A172 (cell line): ENCODE data around the gene GFOD2. TPM values are rescaled to one million over a fixed set of nuclear protein-coding genes. Genes with fewer than 3 reads are reported as not detected.

ENCODE experiments used
- DNase-seq: peaks from one replicate; pipeline ENCODE4 v3.0.0-alpha.2; 2015; ENCODE audit warnings: low spot score
- total RNA-seq: library from RNA; depleted of rRNA; stranded (reverse); fragments of >200 nt; shearing (Covaris generic); gene quantifications from 2 replicates; pipeline ENCODE4 v1.2.3, GENCODE V29; 2014

Gene GFOD2
- total RNA-seq, 1 experiment from 2014 or later: 21.9 TPM

DNA sequence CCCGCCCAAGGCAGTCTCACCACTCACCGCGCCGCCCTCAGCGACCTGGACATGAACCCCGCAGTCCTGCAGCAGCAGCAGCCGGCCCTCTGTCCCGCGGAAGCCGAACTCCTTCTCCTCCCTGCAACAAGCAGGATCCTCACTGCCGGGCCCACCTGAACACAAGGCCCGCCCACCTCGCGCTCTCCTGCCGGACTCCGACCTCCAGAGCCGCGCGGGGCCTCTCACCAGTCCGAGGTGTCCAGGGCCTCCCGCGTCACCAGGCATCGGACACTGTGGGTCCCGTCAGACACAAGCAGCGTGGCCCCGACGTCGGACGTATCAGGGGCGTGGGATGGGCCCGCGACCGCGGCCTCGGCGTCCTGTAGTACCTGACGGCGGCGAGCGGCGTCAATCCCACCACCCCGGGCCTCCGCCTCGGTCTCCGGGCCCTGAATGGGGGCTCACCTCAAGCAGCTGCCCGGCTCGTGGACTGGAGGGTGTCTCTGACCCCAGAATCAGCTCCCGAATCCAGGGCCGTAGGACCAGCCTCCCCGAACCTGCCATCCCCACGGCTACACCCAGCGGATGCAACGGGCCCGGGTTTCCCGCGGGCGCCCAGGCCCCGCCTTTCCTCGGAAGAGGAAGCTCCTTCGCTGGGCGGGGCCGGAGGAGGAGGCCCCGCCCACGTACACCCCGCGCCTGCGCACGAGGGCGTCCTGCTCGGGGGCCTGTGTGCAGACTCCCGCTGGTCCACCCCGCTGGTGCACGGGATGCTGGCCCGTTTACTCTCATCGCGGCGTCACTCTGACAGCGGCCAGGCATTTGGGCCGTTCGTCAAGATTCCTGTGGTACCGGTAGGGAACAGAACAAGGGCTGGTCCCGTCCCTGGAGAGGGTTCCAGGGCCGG is 59.2 kb downstream of the GFOD2 start, which contains the start of gene ACD:
TSS of gene ACD (minus strand) at position 586 of the 889 bp plus-strand sequence. CDS start at position 546, 40 bp downstream.
- DNase-seq: peak; percentile 87

DNA sequence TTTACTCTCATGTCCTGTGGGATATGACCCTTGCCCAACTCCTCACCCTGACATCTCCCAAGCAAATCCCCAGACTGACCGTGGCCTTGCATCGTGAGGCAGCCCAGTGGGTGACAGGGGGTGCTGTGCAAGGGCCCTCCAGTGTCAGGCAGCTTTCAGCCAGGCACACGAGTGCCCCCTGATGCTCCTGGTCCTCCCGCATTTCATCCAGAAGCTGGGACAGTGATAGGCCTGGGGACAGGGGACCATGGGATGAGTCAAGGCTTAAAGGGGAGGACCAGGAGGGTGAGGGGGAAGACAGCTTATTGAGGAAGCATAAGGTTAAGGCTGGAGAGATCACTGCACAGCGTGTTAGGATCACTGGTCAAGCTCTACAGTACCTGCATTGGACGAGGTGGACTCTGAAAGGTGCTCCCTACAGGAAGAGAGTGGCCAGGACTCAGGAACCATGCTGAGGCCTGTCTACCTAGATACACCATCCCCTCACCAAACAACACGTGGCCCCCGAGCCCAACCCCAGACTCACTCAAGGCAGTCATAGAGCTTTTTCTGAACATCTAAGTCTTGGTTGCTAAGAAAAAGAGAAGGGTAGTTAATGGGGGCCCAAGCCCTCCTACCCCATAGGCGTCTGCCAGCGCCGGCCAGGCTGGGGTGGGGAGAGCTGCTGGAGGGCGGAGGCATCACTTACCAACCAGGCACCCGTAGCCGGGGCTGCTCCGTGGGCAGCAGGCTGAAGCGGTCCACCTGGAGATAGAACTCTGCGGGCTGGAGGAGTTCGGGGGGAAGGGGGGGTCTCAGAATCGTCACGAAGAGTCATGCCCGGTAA is 60.1 kb downstream of the GFOD2 start:
- DNase-seq: no peak

DNA sequence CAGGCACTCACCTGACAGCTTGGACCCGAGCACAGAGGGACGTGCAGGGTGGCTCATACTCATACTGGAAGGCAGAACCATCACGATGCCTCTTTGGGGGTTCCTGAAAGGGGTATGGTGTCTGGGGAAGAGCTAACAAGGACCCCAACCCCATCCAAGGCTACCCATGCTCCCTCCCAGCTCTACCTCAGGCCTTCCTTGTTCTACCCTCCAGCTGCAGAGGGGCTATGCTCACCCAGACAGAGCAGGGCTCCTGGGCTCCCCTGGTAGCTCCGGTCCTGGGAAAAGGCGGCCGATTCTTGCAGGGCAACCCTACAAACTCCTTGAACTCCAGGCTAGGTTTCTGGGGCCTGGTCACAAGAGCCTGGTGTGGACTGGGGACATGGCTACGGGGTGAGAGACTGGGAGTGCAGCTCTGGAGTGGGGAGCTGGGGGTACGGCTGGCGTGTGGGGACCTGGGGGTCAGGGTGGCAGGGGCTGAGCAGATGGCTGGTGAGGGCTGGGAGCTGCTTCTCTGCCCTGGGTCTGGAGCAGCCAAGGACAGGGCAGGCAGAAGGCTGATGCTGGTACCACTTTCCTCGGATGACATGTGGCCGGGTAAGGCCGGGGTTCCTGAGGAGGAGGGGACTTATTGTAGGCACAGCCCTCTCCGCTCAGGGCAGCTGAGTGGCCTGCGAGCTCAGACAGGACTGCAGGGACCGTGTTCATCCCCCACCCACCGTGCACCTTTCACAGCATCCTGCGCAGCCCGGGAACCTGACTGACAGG is 61.2 kb downstream of the GFOD2 start:
- DNase-seq: no peak

DNA sequence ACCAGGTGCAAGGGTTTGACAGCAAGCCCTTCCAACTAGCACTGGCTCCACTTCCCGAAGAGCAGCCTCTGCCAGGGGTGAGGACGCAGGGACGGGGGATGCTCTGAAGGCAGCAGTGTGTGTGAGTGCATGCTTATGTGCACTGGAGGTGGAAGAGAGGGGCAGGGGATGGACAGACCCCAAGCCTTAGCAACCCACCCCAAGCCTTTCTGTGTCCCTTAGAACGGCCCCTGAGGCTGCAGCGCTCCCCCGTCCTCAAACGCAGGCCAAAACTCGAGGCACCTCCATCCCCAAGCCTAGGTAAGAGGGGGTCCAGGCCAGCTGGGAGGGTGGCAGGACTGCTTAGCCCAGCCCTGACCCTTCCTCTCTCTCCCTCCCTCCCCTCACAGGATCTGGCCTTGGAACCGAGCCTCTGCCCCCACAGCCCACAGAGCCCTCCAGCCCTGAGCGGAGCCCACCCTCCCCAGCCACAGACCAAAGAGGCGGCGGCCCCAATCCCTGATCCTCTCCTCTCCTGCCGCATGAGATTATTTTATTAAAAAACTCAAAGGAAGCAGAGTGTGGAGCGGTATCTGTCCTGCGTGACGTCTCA is 62.0 kb downstream of the GFOD2 start:
- DNase-seq: no peak

DNA sequence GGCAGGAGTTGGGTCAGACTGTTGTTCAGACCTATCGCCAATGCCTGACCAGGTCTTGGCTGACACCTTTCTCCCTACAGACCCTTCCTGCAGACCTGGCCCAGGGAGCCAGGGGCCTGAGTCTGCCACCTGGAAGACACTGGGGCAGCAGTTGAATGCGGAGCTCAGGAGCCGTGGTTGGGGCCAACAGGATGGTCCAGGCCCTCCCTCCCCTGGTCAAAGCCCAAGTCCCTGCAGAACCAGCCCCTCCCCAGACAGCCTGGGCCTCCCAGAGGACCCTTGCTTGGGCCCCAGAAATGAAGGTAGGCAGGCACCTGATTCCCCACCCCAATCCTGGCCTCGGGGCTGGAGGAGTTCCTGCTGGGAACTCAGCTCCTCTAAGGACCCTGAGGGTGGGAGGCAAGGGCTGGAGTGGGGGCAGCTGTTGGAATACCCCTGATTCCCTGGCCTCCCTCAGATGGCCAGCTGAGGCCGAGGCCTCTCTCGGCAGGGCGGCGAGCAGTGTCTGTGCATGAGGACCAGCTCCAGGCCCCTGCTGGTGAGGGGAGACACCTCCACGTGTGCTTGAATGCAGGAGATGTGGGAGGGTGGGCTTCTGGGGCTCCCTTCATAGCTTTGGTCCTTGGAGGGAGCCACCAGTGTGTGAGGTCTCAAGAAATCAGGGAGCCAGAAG is 62.6 kb downstream of the GFOD2 start:
- no peak for DNase-seq

DNA sequence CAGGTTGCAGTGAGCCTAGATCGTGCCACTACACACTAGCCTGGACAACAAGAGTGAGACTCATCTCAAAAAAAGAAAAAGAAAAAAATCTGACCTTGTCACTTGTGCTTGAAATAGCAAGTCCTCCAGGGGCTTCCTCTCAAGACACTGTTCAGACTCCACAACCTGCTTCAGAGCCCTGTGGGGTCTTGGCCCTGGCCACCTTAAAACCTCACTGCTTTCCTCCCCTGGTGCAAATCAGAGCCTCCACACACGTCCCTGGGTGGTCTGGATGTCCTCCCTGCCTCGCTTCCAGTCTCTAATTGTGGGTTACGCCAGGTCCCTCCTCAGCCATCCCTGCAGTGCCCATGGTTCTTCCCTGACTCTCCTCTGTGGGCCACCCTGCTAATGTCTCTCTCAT is 63.8 kb downstream of the GFOD2 start:
- DNase-seq: no peak

DNA sequence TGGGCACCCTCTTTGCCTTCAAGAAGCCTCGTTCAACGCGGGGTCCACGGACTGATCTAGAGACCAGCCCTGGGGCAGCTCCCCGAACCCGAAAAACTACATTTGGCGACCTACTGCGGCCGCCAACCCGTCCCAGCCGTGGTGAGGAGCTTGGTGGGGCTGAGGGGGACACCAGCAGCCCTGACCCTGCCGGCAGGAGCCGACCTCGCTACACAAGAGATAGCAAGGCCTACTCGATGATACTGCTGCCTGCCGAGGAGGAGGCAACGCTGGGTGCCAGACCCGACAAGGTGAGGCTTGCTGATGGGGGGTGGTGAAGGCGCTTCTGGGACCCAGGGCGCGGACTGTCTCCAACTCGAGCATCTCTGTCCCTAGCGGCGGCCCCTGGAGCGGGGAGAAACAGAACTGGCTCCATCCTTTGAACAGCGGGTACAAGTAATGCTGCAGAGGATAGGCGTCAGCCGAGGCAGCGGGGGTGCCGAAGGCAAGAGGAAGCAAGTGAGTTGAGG is 64.7 kb downstream of the GFOD2 start:
- DNase-seq: no peak

DNA sequence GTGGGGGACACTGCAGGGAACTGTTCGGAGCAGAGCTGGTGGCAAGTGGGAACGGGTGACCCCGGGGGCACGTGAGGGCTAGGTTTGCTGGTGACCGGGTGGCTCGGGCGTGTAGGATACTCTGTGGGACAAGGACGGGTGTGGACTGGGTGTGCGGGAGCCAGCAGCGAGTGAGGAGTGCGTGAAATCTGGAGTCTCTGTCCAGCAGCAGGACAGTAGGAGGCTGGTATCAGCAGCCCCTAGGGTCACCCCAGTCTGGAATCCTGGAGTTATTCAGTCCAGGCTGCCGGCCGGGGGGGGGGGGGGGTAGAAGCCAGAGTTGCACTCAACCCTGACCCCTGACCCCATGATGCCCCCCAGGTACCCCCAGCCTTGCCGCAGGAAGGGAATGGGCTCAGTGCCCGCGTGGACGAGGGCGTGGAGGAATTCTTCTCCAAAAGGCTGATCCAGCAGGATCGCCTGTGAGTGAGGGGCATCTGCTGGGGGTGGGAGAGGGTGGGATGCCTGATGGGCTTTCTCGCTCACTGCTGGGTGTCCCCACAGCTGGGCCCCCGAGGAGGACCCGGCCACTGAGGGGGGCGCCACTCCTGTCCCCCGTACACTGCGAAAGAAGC is 65.2 kb downstream of the GFOD2 start:
- no peak for DNase-seq

DNA sequence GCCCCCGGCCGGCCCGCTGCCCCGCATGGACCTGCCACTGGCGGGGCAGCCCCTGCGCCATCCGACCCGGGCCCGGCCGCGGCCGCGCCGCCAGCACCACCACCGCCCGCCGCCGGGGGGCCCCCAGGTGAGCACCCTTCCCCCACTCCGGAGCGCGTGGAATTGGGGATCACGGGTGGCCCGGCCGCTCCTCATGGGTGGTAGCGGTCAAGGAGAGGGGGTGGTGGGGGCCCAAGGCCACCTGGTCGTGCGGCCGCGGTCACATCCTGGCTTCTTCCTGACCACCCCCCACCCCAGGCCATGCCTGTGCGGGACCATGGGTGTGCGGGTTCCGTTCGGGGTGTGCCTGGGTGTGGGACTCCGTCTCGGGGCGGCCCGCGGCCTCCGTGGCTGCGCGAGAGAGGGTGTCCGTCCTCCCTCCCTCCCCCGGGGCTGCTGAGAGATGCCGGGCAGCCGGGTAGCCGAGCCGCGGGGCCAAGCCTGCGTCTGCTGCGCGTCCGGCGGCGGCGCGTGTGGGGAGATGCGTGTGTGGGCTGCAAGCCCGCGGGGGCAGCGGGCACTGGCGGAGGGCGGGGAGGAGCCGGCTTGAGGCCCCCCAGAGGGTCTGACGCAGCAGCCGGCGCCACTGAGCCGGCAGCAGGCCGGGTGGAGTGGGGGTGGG is 65.9 kb downstream of the GFOD2 start:
- no peak for DNase-seq

DNA sequence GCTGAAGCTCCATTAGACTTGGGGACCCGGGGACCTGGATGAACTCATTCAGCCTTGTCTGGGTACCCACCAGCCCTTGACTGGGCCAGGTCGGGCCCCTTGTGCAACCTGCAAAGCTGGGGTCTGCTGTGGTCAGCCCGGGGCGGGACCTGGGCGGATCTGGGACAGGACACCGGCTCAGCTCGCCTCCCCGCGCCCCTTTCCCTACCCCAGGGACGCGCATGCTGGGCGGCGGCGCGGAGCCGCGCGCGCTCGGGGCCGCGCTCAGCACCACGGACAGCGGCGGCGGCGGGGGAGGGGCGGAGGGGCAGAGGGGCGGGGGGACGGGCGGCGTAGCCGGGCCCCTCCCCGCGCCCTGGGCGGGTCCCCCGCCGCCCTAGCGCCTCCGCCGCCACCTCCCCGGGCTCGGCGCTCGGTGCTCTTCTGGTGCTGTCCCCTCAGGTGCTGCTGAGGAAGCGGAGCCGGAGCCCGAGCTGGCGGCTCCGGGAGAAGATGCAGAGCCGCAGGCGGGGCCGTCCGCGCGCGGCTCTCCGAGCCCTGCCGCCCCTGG is 66.5 kb downstream of the GFOD2 start:
- peak; percentile 34 for DNase-seq

DNA sequence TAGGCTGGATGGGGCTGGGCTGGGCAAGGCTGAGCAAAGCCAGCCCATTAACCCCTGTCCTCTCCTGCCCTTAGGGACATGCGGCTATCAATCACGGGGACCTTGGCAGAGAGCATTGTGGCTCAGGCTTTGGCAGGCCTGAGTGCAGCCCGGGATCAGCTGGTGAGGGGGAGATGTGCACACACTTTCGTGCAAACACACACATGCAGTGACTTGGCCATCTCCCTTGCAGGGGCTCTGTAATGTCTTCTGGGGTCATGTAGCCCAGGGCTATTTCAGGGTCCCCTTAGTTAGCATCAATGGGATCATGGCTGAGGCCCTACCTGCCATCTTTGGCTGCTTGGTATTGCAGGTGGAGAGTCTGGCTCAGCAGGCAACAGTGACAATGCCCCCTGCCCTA is 67.3 kb downstream of the GFOD2 start:
- DNase-seq: no peak

DNA sequence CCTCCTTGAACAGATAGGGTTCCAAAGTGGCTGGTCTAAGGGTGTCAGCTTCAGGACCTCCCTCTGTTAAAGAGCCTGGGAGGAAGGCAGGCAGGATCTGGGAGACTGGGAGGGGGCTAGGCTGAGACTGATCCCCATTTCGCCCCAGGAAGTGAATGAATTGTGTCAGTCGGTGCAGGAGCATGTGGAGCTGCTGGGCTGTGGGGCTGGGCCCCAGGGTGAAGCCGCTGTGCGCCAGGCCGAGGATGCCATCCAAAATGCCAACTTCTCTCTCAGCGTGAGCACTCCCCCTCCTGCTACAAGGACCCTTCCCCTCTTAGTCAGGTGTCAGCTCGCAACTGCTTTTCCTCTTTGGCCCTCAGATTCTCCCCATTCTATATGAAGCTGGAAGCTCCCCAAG is 68.1 kb downstream of the GFOD2 start:
- no peak for DNase-seq

DNA sequence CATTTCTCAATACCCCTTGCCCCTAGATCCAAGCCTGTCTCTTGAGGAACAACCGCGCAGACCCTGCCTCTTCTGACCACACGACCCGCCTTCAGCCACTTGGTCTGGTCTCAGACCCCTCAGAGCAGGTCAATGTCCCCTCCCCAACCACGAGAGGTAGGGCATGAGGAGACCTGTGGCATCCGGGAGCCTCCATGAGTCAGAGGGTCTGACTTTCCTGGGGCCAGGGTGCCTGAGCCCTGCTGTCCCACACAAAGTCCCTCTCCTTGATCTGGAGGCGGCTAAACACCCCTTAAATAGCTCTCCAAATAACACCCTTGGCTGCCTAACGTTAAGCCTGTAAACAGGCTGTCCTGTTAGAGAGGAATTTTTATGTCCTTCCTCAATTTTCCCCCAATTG is 69.1 kb downstream of the GFOD2 start:
- DNase-seq: no peak

DNA sequence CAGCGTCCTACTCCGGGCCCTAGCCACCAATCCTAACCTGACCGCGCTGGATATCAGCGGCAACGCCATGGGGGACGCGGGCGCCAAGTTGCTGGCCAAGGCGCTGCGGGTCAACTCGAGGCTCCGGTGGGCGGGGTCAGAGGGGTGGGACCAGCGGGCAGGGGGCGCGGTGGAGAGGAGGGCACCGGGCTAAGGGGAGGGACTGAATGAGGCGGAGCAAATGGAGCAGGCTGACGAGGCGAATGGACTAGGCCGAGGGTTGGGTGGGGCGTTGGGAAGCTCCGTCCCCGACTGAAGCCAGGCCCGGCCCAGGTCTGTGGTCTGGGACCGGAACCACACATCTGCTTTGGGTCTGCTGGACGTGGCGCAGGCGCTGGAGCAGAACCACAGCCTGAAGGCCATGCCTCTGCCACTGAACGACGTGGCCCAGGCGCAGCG is 69.6 kb downstream of the GFOD2 start:
- DNase-seq: no peak

DNA sequence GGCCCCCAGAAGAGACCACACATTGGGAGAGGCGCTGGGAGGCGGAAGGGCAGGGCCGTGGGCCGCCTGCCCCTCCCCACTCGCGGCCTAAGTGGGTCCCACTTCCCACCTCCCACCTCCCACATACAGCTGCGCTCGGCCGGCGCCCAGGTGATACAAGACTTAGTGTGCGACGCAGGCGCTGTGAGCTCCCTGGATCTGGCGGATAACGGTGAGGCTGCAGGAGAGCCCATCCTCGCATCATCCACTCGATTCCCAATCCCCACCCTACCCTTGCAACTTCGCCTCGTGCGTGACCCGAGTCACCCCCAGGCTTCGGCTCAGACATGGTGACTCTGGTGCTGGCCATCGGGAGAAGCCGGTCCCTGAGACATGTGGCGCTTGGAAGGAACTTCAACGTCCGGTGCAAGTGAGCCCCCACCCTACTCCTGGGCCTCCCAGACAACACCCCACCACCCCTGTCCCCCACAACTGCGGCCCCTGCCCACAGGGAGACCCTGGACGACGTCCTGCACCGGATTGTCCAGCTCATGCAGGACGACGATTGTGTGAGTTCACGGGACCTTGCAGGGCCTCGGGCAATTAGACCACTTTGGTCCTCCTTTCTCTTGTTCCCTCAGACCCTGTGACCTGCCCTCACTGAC is 70.2 kb downstream of the GFOD2 start:
- no peak for DNase-seq

DNA sequence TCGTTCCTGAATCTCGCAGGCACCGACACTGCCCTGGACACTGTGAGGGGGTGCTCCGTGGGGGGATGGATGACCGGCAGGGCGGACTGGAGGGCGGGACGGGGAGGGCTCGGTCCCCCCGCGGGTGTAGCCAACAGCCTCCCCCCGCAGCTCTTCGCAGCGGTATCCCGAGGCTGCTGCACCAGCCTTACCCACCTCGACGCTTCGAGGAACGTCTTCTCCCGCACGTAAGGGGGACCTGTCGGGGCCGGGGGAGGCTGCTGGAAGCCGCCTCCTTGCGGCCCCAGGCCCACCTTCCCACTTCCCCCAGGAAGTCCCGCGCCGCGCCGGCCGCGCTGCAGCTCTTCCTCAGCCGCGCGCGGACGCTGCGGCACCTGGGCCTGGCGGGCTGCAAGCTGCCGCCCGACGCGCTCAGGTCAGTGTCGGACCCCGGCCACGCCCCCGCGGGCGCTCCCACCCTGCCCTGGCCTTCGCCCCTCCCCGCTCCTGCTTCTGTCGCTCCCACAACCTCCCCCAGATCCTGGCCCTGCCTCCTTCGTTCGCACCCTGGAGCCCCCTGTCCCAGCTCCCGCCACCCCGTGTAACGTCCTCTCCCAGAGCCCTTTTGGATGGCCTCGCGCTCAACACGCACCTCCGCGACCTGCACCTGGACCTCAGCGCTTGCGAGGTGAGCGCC is 70.9 kb downstream of the GFOD2 start:
- DNase-seq: no peak

DNA sequence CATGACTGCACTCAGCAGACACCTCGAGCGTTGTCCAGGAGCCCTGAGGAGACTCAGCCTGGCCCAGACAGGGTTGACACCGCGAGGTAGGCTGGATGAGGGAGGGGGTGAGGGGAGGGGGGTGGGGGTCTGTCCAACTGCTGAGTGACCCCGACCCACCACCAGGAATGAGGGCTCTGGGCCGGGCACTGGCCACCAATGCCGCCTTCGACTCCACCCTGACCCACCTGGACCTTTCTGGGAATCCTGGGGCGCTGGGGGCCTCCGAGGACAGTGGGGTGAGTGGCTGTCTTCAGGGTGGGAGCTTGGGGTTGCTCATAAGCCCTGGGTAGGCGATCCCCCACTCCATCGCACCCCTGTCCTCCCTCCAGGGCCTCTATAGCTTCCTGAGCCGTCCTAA is 71.4 kb downstream of the GFOD2 start:
- DNase-seq: no peak

DNA sequence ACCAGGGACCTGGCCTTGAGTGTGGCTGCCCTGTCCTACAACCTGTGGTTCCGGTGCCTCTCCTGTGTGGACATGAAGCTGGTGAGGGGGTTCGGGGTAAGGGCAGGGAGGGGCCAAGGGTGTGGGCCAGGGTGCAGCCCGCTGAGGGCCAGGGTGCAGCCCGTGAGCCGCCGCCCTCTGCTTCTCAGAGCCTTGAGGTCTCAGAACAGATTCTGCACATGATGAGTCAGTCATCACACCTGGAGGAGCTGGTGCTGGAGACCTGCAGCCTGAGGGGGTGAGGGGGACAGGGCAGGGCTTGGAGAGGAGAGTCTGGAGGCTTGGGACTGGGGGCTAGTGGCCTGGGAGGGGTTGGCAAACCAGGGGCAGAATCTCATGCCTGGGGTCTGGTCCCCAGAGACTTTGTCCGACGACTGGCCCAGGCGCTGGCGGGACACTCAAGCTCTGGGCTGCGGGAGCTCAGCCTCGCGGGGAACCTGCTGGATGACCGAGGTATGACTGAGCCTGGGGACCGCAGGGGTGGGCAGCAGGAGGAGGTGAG is 71.9 kb downstream of the GFOD2 start:
- DNase-seq: no peak
